Smooth muscle cell (in vitro differentiated cells): ENCODE data around the gene PFKFB2. TPM values are rescaled to one million over a fixed set of nuclear protein-coding genes. Genes with fewer than 3 reads are reported as not detected.

Experiments
- DNase-seq: peaks from one replicate; lab custom pipeline; 2025; ENCODE audit not compliant: unreplicated experiment; lab: John Stamatoyannopoulos, UW
- H2AFZ ChIP-seq: fragments of 200-600 bp; sonication (generic); 2 replicates; pipeline ENCODE4 v1.6.0; 2016; ENCODE audit warnings: antibody characterized with exemption, low read depth, mild to moderate bottlenecking
- H3F3A ChIP-seq: fragments of 200-600 bp; sonication (generic); 2 replicates; pipeline ENCODE4 v1.6.0; 2017; ENCODE audit warnings: antibody characterized with exemption, low read depth
- H3K27ac ChIP-seq: fragments of 200-600 bp; sonication (generic); 2 replicates; pipeline ENCODE4 v1.5.1; 2016; ENCODE audit warnings: low read depth, mild to moderate bottlenecking
- H3K27me3 ChIP-seq: fragments of 200-600 bp; sonication (generic); 2 replicates; pipeline ENCODE4 v1.6.1; 2016; ENCODE audit warnings: low read depth, mild to moderate bottlenecking
- H3K36me3 ChIP-seq: fragments of 200-600 bp; sonication (generic); 2 replicates; pipeline ENCODE4 v1.5.1; 2016; ENCODE audit warnings: low read depth
- H3K4me1 ChIP-seq: fragments of 200-600 bp; sonication (generic); 2 replicates; pipeline ENCODE4 v1.5.1; 2016; ENCODE audit warnings: low read depth
- H3K4me2 ChIP-seq: fragments of 200-600 bp; sonication (generic); 2 replicates; pipeline ENCODE4 v1.6.0; 2016; ENCODE audit warnings: mild to moderate bottlenecking
- H3K4me3 ChIP-seq: fragments of 200-600 bp; sonication (generic); 2 replicates; pipeline ENCODE4 v1.5.1; 2016; ENCODE audit warnings: mild to moderate bottlenecking
- H3K79me2 ChIP-seq: fragments of 200-600 bp; sonication (generic); 2 replicates; pipeline ENCODE4 v1.6.0; 2016; ENCODE audit warnings: low read depth, mild to moderate bottlenecking
- H3K9ac ChIP-seq: fragments of 200-600 bp; sonication (generic); 2 replicates; pipeline ENCODE4 v1.6.0; 2016; ENCODE audit warnings: low read depth
- H3K9me3 ChIP-seq: fragments of 200-600 bp; sonication (generic); replicated peaks from 2 replicates; pipeline ENCODE4 v1.5.1; 2016; ENCODE audit warnings: low read depth
- H4K20me1 ChIP-seq: fragments of 200-600 bp; sonication (generic); 2 replicates; pipeline ENCODE4 v1.6.0; 2016; ENCODE audit warnings: low read depth
- CTCF ChIP-seq: fragments of 200-600 bp; sonication (generic); IDR thresholded peaks from 2 replicates; pipeline ENCODE4 v1.5.1; 2017; ENCODE audit warnings: borderline replicate concordance, mild to moderate bottlenecking, antibody characterized with exemption; ENCODE audit not compliant: insufficient read depth, poor library complexity, severe bottlenecking
- WGBS: methylation state at CpG from one replicate; pipeline ENCODE4 v1.1.7; 2016; ENCODE audit warnings: low lambda C conversion rate; 5-methylcytosine and 5-hydroxymethylcytosine counted together
- polyA plus RNA-seq: library from polyadenylated mRNA; unstranded; fragments of >200 nt; fragmentation: Nextera tagmentation; extraction: Ambion mirVana; gene quantifications from 2 replicates; pipeline ENCODE4 v1.2.1, GENCODE V29; 2016
- total RNA-seq: library from RNA; depleted of rRNA; stranded (reverse); fragments of >200 nt; gene quantifications from 2 replicates; pipeline ENCODE4 v1.2.3, GENCODE V29; 2014

The PFKFB2 gene
- total and polyA plus RNA-seq, 2 experiments from 2014 or later: 5.0 to 9.8 TPM

DNA sequence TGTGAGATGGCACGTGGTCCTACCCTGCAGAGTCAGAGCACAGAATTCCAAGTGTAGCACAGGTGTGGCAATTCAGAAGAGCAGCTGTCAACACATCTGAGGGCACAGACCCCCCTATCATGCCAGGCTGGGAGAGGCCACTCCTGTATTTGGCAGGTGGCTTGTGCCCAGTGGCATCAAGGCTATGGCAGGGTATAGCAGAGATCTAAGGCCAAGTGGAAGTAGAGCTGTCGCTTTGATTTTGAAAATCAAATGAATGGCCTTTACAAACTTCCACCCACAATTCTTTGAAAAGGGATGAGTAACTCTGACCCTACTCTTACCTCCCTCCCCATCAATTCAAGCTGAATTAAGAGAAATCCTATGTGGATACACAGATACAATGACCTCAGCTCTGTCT is 33.9 kb upstream of the PFKFB2 start:
- Histone ChIP-seq H3K4me2 (no peak overlapping the region), H3K9ac (no peak overlapping the region), H3K4me1 (peaks cover 9% of the 10 kb centered on the region), H3K36me3 (no peaks in the 10 kb centered on the region), H4K20me1 (no peaks in the 10 kb centered on the region), H3K9me3 (no peaks in the 10 kb centered on the region), H3K79me2 (no peaks in the 10 kb centered on the region), H2AFZ (no peak overlapping the region), H3F3A (no peaks in the 10 kb centered on the region), H3K4me3 (no peak overlapping the region), H3K27me3 (no peaks in the 10 kb centered on the region), H3K27ac (peak overlapping the region; percentile 61)
- 97% methylated on average over 2 of the region's 2 CpGs for WGBS
- no peak for DNase-seq
- TF ChIP-seq CTCF: no peak

DNA sequence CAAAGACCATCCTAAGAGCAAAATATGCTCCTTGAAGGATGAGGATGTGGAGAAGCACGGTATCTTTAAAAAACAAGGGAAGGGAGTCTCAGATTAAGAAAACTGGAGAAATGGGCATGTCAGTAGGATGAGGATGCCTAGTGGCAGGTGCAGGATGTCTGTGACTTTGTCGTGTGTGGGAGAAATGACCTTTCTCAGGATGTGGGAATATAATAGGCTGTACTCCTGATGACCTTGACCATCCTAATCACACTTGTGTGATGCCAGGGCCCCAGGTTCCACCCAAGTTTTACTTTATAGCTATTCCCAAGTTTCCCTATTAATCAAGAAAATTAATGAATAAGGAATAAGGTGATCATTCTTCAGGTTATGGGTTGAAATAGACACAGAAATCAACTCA is 33.4 kb upstream of the PFKFB2 start:
- no peaks in the 10 kb centered on the region for H3K36me3 ChIP-seq
- H3K9ac ChIP-seq: no peak overlapping the region
- H3K4me2 ChIP-seq: no peak overlapping the region
- no peaks in the 10 kb centered on the region for H3F3A ChIP-seq
- peaks cover 12% of the 10 kb centered on the region for H3K4me1 ChIP-seq
- no peak overlapping the region for H3K4me3 ChIP-seq
- no peak overlapping the region for H2AFZ ChIP-seq
- no peaks in the 10 kb centered on the region for H3K9me3 ChIP-seq
- 45% methylated on average over 2 of the region's 2 CpGs for WGBS
- H3K27me3 ChIP-seq: no peaks in the 10 kb centered on the region
- no peak for TF ChIP-seq CTCF
- no peaks in the 10 kb centered on the region for H4K20me1 ChIP-seq
- peak overlapping the region; percentile 61 for H3K27ac ChIP-seq
- DNase-seq: no peak
- no peaks in the 10 kb centered on the region for H3K79me2 ChIP-seq

DNA sequence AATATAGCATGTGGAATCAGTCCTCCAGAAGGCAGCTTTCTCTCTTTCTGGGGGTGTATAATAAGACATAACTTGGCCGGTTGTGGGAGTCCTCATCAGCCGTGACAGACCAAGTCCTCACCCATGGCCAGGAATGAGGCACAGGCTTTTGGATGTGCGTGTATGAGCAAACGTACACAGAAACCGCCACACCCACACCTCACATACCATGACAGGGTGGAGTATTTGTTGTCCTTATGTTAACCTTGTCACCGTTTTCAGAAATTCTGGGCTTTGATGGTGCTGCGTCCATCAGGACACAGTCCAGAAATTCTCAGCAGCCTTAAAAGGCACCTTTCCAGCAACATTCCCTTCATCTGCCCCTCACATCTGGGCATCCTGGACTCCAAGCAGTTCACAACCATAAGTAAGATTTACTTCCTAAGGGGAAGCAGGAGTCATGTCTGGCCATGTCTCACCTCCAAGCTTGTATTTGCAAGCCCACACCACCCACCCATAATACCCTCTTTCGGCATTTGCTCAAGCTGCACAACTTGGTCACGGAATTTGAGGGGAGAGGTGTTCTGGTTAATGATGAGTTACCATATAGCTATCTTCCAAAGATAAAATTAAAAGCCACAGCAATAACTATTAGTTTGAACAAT is 32.9 kb upstream of the PFKFB2 start:
- Histone ChIP-seq H3K4me3 (no peak overlapping the region), H4K20me1 (no peaks in the 10 kb centered on the region), H3F3A (no peaks in the 10 kb centered on the region), H2AFZ (no peak overlapping the region), H3K9me3 (no peaks in the 10 kb centered on the region), H3K9ac (peak overlapping the region; percentile 26), H3K4me1 (peaks cover 15% of the 10 kb centered on the region), H3K36me3 (no peaks in the 10 kb centered on the region), H3K79me2 (no peaks in the 10 kb centered on the region), H3K27ac (peak overlapping the region; percentile 61), H3K27me3 (no peaks in the 10 kb centered on the region), H3K4me2 (peak overlapping the region; percentile 49)
- DNase-seq: no peak
- no peak for TF ChIP-seq CTCF
- WGBS: 72% methylated on average over 9 of the region's 9 CpGs

GRCh38 chr1:207020709-207021107 is 32.4 kb upstream of the PFKFB2 start:
- Histone ChIP-seq H3F3A (no peaks in the 10 kb centered on the region), H3K79me2 (no peaks in the 10 kb centered on the region), H3K4me2 (peak overlapping the region; percentile 49), H3K9me3 (no peaks in the 10 kb centered on the region), H3K36me3 (no peaks in the 10 kb centered on the region), H3K27ac (peak overlapping the region; percentile 61), H2AFZ (no peak overlapping the region), H3K9ac (peak overlapping the region; percentile 26), H3K27me3 (no peaks in the 10 kb centered on the region), H3K4me3 (no peak overlapping the region), H3K4me1 (peaks cover 20% of the 10 kb centered on the region), H4K20me1 (no peaks in the 10 kb centered on the region)
- TF ChIP-seq CTCF: no peak
- 60% methylated on average over 4 of the region's 4 CpGs for WGBS
- no peak for DNase-seq
